ENCODE measurements around the gene OR10AG1.

Gene OR10AG1, protein sequence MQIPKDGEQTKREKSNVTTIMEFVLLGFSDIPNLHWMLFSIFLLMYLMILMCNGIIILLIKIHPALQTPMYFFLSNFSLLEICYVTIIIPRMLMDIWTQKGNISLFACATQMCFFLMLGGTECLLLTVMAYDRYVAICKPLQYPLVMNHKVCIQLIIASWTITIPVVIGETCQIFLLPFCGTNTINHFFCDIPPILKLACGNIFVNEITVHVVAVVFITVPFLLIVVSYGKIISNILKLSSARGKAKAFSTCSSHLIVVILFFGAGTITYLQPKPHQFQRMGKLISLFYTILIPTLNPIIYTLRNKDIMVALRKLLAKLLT

GRCh38 chr11:55969845-55970244 is at the start of gene OR10AG1:
Gene OR10AG1 (minus strand): TSS chr11:55969945. CDS start chr11:55969907, 38 bp downstream.
- no peak for DNase-seq (ENCODE audit: low read depth, low spot score)

DNA sequence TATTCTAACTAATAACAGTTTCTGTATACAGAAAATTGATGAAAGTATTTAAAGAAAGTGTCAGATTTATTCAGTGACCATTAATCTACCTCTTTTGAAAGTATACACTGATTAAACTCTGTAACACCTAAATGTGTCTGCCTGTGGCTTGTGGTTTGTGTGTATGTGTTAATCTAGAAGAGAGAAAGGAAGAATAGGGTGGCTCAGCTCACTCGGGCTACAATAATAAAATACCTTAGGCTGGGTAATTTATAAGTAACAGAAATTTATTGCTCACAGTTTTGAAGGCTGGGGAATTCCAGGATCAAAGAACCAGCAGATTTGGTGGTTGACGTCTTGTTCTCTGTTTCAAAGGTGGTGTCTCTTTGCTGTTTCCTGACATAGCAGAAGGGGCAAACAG is 44.1 kb upstream of the OR10AG1 start:
- DNase-seq (ENCODE audit: low read depth, low spot score) = no peak

GRCh38 chr11:56010716-56011115 is 41.0 kb upstream of the OR10AG1 start:
- no peak for DNase-seq (ENCODE audit: low read depth, low spot score)

GRCh38 chr11:55994525-55994924 is 24.8 kb upstream of the OR10AG1 start, which contains the start of gene OR5F1:
Gene OR5F1 (minus strand): TSS chr11:55994625. CDS start chr11:55994625, 0 bp downstream.
- no peak for DNase-seq (ENCODE audit: low read depth, low spot score)

GRCh38 chr11:55970935-55971334 is 1.2 kb upstream of the OR10AG1 start:
- DNase-seq (ENCODE audit: low read depth, low spot score) = no peak

DNA sequence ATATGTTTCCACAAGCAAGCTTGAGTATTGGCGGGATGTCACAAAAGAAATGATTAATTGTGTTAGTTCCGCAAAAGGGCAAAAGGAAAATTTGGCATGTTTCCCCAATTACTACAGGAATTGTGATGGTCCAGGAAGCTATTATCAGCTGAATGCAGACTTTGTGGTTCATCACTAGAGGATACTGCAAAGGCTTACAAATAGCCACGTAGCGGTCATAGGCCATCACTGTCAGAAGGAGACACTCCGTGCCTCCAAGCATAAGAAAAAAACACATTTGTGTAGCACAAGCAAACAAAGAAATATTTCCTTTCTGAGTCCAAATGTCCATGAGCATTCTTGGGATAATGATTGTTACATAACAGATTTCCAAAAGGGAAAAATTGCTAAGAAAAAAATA is 1.8 kb downstream of the OR10AG1 start:
- no peak for DNase-seq (ENCODE audit: low read depth, low spot score)

DNA sequence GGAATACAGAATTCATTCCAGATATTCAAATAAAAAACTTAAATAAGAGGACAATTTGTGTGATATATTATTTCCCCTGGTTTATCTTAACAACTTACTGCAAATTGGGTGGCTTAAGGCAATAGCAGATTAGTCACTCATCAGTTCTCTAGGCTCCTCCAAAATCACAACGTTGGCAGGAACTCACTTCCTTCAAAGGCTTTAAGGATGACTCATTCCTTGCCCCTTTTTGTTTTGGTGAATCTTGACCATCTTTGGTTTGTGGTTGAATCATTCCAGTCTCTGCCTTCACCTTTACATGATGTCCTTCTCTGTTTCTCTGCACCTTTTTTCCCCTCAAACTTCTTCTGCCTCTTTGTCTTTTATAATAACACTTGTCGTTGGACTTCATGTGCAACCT is 3.4 kb downstream of the OR10AG1 start:
- DNase-seq (ENCODE audit: low read depth, low spot score) = no peak

DNA sequence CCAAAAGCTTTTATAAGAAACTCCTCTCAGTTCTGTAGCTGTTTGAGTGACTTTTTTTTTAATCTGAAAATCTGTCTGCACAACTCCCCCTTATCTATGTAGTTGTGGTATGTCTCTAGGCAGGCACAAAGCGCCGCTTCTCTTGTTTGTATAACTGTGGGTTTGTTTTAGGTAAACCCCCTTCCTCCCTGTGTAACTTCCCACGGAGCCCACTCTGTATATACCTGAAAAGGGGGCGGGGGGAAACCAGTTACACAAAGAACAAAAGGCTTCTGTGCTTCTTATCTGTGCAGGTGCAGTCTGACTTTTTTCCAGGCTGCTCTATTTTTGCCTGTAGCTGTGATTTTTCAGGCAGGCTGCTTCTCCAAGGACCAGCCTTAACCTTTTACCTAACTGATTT is 13.2 kb downstream of the OR10AG1 start:
- DNase-seq (ENCODE audit: low read depth, low spot score) = no peak

GRCh38 chr11:55949330-55949729 is 20.4 kb downstream of the OR10AG1 start:
- no peak for DNase-seq (ENCODE audit: low read depth, low spot score)

DNA sequence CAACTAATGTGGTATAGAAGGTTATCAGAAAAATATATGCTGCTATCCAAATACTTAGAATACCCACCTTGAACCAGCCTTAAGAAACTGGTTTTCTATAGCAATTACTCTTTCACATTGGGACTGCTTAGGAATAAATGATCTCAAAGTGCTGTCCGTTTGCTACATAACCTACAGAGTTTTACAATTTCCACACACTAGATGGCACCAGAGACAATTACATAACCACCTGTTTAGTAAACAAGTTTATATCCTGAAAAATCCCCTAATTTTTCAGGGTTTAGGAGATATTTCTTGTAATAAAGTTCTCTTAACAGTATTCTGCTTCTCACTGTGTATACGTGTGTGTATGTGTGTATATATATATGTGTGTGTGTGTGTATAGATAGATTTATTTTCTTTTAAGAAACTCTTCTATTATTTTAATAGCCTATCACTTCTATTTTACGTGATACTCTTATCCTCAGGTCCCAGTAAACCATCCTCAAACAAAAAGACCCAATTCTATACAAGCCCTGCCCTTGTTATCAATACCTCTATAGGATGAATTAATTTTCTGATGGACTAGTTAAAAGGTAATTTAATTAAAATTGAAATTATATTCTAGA is 26.9 kb downstream of the OR10AG1 start:
- DNase-seq (ENCODE audit: low read depth, low spot score) = no peak

DNA sequence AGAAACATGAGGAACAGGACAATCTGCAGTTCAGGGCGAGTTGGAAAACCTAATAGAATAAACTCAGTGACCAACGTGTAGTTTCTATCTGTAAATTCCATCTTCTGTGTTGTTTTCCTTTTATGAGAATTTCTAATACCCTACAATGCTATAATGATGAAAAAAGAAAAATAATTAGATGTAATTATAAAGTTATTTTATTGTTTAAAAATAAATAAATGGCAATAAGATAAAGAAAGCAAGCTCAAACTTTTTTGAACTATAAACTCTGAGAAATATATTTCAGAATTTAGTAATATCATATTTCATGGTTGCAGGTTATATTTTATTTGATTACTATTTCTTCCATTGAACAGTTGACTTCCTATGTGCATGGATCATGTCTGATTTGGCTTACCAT is 33.4 kb downstream of the OR10AG1 start, which contains the start of gene OR5I1:
Gene OR5I1, minus strand, starts transcription at position 101 of the 400 bp plus-strand sequence. Its CDS starts 0 bp downstream, at position 101.
- no peak for DNase-seq (ENCODE audit: low read depth, low spot score)

DNA sequence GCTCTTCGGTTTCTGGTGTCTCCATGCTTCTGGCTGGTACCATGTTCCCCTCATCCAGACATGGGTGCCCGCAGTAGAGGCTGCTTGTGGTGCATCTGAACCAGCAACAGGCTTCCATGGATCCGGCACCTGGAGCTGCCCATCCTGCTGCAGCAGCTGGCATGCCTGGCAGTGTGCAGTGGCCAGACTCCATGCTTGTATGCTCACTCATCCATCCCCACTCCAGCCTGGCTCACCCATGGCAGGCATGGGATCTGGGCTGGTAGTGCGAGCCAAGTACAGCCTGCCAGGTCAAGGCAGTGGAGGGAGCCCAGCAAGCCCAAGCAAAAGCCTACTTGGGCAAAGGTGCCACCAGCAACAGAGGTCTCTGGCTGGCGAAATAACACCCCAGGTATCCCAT is 49.2 kb downstream of the OR10AG1 start:
- no peak for DNase-seq (ENCODE audit: low read depth, low spot score)
